Activated CD4-positive, alpha-beta T cell treated with anti-CD3 and anti-CD28 coated beads, Interleukin-2, amount 10 ng/mL, durations not matched to agents 24 days and 14 days (primary cell): ENCODE measurements around the gene CYFIP2. TPM values are rescaled to one million over a fixed set of nuclear protein-coding genes. Genes with fewer than 3 reads are reported as not detected.
A peak's percentile ranks its signal among the peaks of the same experiment; 100 is the strongest.

ENCODE experiments used
- DNase-seq: peaks from one replicate; pipeline ENCODE4 v3.0.0; 2022
- H3K27ac Mint-ChIP-seq: one replicate; pipeline ENCODE4 v1.8.0; 2022; ENCODE audit warnings: mild to moderate bottlenecking, mixed read lengths
- H3K27me3 Mint-ChIP-seq: one replicate; pipeline ENCODE4 v1.8.0; 2022; ENCODE audit warnings: mixed read lengths
- H3K36me3 Mint-ChIP-seq: one replicate; pipeline ENCODE4 v1.8.0; 2022; ENCODE audit warnings: low read depth, mild to moderate bottlenecking, mixed read lengths
- H3K4me1 Mint-ChIP-seq: one replicate; pipeline ENCODE4 v1.8.0; 2021; ENCODE audit warnings: mixed read lengths
- H3K4me3 Mint-ChIP-seq: one replicate; pipeline ENCODE4 v1.8.0; 2022; ENCODE audit warnings: mild to moderate bottlenecking, moderate library complexity, mixed read lengths
- H3K9me3 Mint-ChIP-seq: one replicate; pipeline ENCODE4 v1.8.0; 2021; ENCODE audit warnings: mixed read lengths
- intact Hi-C: fragments of 100-400 bp; cut with micrococcal nuclease; formaldehyde crosslinking; loops from one replicate; pipeline ENCODE4 v1.15.1; 2023
- total RNA-seq: library from RNA; stranded (reverse); gene quantifications from 2 replicates; pipeline ENCODE4 v1.2.3, GENCODE V29; 2022

The CYFIP2 gene
- 180 and 193 TPM in 2 replicates for total RNA-seq

GRCh38 chr5:157265714-157266285, at the start of gene CYFIP2:
CYFIP2 (plus strand) TSS chr5:157266123; CDS start chr5:157285362, 19,239 bp downstream.
- intact Hi-C loops, result loop anchor here (2.0 to 5.0 kb wide), 3 partner anchors 17 to 343 kb away; no protein-coding TSS in a partner anchor
- Mint-ChIP-seq H3K27me3 (no peaks in the 10 kb centered on the region), H3K4me3 (peak within 1 kb of the TSS; percentile 96), H3K36me3 (peaks cover 26% of the 10 kb centered on the region), H3K4me1 (peaks cover 68% of the 10 kb centered on the region), H3K9me3 (no peaks in the 10 kb centered on the region), H3K27ac (peak within 1 kb of the TSS; percentile 98)
- peak; percentile 96 for DNase-seq

GRCh38 chr5:157216391-157217142, 49.4 kb upstream of the CYFIP2 start:
- no peaks in the 10 kb centered on the region for H3K9me3 Mint-ChIP-seq
- DNase-seq, result peak; percentile 71

GRCh38 chr5:157217289-157218024, 48.5 kb upstream of the CYFIP2 start:
- H3K36me3 Mint-ChIP-seq, result peaks cover 91% of the 10 kb centered on the region
- H3K27ac Mint-ChIP-seq, result peak overlapping the region; percentile 88
- no peaks in the 10 kb centered on the region for H3K27me3 Mint-ChIP-seq
- H3K4me3 Mint-ChIP-seq, result peak overlapping the region; percentile 78
- H3K9me3 Mint-ChIP-seq, result no peaks in the 10 kb centered on the region
- intact Hi-C loops, result loop anchor here (1.0 to 5.0 kb wide), 5 partner anchors 8 to 297 kb away; no protein-coding TSS in a partner anchor
- peaks cover 86% of the 10 kb centered on the region for H3K4me1 Mint-ChIP-seq
- peak; percentile 86 for DNase-seq

More at GRCh38 chr5:157216391-157217142, 49.4 kb upstream of the CYFIP2 start:
- H3K4me3 Mint-ChIP-seq, result peak overlapping the region; percentile 78
- H3K4me1 Mint-ChIP-seq, result peaks cover 87% of the 10 kb centered on the region
- H3K27me3 Mint-ChIP-seq, result no peaks in the 10 kb centered on the region
- intact Hi-C loops, result loop anchor here (1.0 to 5.0 kb wide), 4 partner anchors 7 to 189 kb away; no protein-coding TSS in a partner anchor
- peaks cover 92% of the 10 kb centered on the region for H3K36me3 Mint-ChIP-seq
- H3K27ac Mint-ChIP-seq, result peak overlapping the region; percentile 88

- peaks cover 76% of the 10 kb centered on the region for H3K4me1 Mint-ChIP-seq
- peaks cover 88% of the 10 kb centered on the region for H3K36me3 Mint-ChIP-seq
- H3K4me3 Mint-ChIP-seq, result peak overlapping the region; percentile 78
- intact Hi-C loops, result loop anchor here (1.0 to 10.0 kb wide), 4 partner anchors 28 to 385 kb away; no protein-coding TSS in a partner anchor
- H3K9me3 Mint-ChIP-seq, result no peaks in the 10 kb centered on the region
- H3K27ac Mint-ChIP-seq, result peak overlapping the region; percentile 93
- DNase-seq, result peak; percentile 80
- H3K27me3 Mint-ChIP-seq, result no peaks in the 10 kb centered on the region
These were observed 46.2 kb upstream of the CYFIP2 start for GRCh38 chr5:157219491-157220271.

- H3K27ac Mint-ChIP-seq, result peak overlapping the region; percentile 97
- peak overlapping the region; percentile 85 for H3K4me3 Mint-ChIP-seq
These were observed 44.0 kb upstream of the CYFIP2 start for GRCh38 chr5:157221959-157222358.

GRCh38 chr5:157222506-157223230, 43.3 kb upstream of the CYFIP2 start:
- intact Hi-C loops, result loop anchor here (1.0 to 10.0 kb wide), 10 partner anchors 8 to 382 kb away; partner anchors contain the start of genes HAVCR2 and MED7

More at GRCh38 chr5:157221959-157222358, 44.0 kb upstream of the CYFIP2 start:
- DNase-seq, result no peak
- Mint-ChIP-seq H3K9me3 (peaks cover 3% of the 10 kb centered on the region), H3K27me3 (no peaks in the 10 kb centered on the region), H3K4me1 (peaks cover 74% of the 10 kb centered on the region), H3K36me3 (peaks cover 89% of the 10 kb centered on the region)
- intact Hi-C loops, result loop anchor here (1.0 to 10.0 kb wide), 10 partner anchors 8 to 383 kb away; partner anchors contain the start of genes HAVCR2 and MED7

GRCh38 chr5:157225469-157226422, 40.2 kb upstream of the CYFIP2 start:
- DNase-seq, result no peak
- H3K4me3 Mint-ChIP-seq, result peak overlapping the region; percentile 84
- peak overlapping the region; percentile 93 for H3K27ac Mint-ChIP-seq
- H3K4me1 Mint-ChIP-seq, result peaks cover 53% of the 10 kb centered on the region
- H3K36me3 Mint-ChIP-seq, result peaks cover 79% of the 10 kb centered on the region
- peaks cover 3% of the 10 kb centered on the region for H3K9me3 Mint-ChIP-seq
- intact Hi-C loops, result loop anchor here (10.0 kb wide), 1 partner anchor 379 kb away; no protein-coding TSS in a partner anchor
- no peaks in the 10 kb centered on the region for H3K27me3 Mint-ChIP-seq

More at GRCh38 chr5:157222506-157223230, 43.3 kb upstream of the CYFIP2 start:
- H3K4me1 Mint-ChIP-seq, result peaks cover 71% of the 10 kb centered on the region
- peaks cover 88% of the 10 kb centered on the region for H3K36me3 Mint-ChIP-seq
- peak; percentile 94 for DNase-seq
- no peaks in the 10 kb centered on the region for H3K27me3 Mint-ChIP-seq
- H3K4me3 Mint-ChIP-seq, result peak overlapping the region; percentile 85
- peaks cover 3% of the 10 kb centered on the region for H3K9me3 Mint-ChIP-seq
- peak overlapping the region; percentile 97 for H3K27ac Mint-ChIP-seq

GRCh38 chr5:157230610-157231009, 35.3 kb upstream of the CYFIP2 start:
- Mint-ChIP-seq H3K36me3 (peaks cover 76% of the 10 kb centered on the region), H3K4me3 (no peak overlapping the region), H3K27ac (peak overlapping the region; percentile 62), H3K9me3 (peaks cover 3% of the 10 kb centered on the region), H3K27me3 (no peaks in the 10 kb centered on the region), H3K4me1 (peaks cover 41% of the 10 kb centered on the region)
- intact Hi-C loops, result no loop called here
- DNase-seq, result no peak

- Mint-ChIP-seq H3K27ac (peak overlapping the region; percentile 85), H3K27me3 (no peaks in the 10 kb centered on the region), H3K4me1 (peaks cover 32% of the 10 kb centered on the region), H3K9me3 (no peaks in the 10 kb centered on the region), H3K36me3 (peaks cover 73% of the 10 kb centered on the region), H3K4me3 (peak overlapping the region; percentile 28)
- no peak for DNase-seq
- intact Hi-C loops, result no loop called here
These were observed 33.2 kb upstream of the CYFIP2 start for GRCh38 chr5:157232706-157233105.

GRCh38 chr5:157233515-157233914, 32.4 kb upstream of the CYFIP2 start:
- peak overlapping the region; percentile 85 for H3K27ac Mint-ChIP-seq
- H3K4me3 Mint-ChIP-seq, result no peak overlapping the region
- peaks cover 76% of the 10 kb centered on the region for H3K36me3 Mint-ChIP-seq
- no peaks in the 10 kb centered on the region for H3K9me3 Mint-ChIP-seq
- no peak for DNase-seq
- intact Hi-C loops, result no loop called here
- H3K27me3 Mint-ChIP-seq, result no peaks in the 10 kb centered on the region
- H3K4me1 Mint-ChIP-seq, result peaks cover 32% of the 10 kb centered on the region

- Mint-ChIP-seq H3K4me1 (peaks cover 33% of the 10 kb centered on the region), H3K4me3 (no peak overlapping the region), H3K27ac (no peak overlapping the region), H3K36me3 (peaks cover 83% of the 10 kb centered on the region), H3K27me3 (no peaks in the 10 kb centered on the region), H3K9me3 (no peaks in the 10 kb centered on the region)
- DNase-seq, result no peak
- intact Hi-C loops, result no loop called here
These were observed 29.5 kb upstream of the CYFIP2 start for GRCh38 chr5:157236423-157236822.
